Measurements from ENCODE around the gene NCF4.
A peak's percentile ranks its signal among the peaks of the same experiment; 100 is the strongest.

The NCF4 gene

DNA sequence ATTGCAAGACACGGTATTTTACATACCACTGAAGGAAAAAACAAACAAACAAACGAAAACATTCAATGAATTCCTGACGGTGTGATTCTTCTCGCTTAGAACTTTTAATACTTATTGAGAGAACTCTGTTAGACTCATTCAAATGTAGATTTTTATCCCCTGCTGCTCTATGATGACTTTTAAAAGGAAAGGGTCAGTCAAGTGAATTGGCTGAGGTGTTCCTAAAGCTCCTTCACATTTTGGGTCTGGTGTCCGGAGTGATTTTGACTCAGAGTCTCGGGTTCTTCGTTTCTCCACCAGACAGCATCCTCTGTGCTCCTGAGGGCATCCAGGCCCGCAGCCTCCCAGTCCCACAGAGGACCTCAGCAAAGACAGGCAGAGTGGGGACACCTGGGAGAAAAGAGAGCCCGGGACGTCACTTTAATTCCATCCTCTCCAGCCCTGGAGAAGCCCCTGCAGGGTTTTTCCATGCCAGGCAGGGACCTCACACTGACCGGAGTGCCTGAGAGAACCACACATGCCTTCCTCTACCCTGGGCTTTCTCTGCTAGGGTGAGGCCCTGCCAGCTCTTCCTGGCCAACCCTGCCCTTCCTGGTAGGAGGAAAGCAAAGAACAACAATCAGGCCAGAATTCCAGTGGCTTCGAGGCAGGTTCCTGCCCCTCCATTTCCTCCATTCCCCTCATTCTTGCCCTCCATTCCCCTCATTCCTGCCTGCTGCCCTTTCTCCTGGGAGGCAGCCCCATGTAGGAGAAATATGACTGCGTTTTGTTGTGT is 51.3 kb downstream of the NCF4 start:
- H3K27ac ChIP-seq: peak overlapping the region in 13 of 21 experiments; percentile 10 to 84 (median 26)
- H3K4me3 ChIP-seq: no peak overlapping the region

DNA sequence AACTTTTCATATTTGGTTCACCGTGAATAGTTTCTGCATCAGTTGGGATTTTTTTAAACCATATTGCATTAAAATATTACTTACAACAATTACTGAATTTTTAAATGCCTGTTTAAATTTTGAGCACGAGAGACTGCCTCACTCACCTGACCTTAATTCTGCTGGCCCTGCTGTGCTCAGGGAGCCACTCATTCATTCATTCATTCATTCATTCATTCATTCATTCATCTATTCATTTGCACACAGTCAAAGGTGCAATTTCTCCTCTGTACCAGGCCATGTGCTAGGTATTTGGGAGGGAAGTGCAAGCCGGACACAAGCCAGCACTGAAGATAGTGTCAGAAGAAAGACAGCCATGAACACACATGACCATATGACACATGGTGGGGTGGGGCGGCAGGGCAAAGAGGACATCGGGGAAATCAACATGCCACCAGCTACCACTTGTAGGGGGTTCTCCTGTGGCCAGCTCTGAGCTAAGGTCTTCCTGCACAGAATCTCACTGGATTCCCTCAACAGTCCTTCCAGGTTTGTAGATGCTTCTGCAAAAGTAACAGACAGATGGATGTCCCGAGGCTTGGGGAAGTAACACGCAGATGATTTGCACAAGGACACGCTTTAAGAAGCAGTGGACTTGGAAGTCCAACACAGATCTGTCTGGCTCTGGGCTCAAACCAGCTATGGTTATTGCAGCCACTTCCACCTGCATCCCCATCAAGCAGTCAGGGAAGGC is 52.1 kb downstream of the NCF4 start:
- peak overlapping the region in 17 of 21 experiments; percentile 15 to 89 (median 77) for H3K27ac ChIP-seq
- H3K4me3 ChIP-seq: peak overlapping the region in 4 of 7 experiments; percentile 19 to 40 (median 32)

DNA sequence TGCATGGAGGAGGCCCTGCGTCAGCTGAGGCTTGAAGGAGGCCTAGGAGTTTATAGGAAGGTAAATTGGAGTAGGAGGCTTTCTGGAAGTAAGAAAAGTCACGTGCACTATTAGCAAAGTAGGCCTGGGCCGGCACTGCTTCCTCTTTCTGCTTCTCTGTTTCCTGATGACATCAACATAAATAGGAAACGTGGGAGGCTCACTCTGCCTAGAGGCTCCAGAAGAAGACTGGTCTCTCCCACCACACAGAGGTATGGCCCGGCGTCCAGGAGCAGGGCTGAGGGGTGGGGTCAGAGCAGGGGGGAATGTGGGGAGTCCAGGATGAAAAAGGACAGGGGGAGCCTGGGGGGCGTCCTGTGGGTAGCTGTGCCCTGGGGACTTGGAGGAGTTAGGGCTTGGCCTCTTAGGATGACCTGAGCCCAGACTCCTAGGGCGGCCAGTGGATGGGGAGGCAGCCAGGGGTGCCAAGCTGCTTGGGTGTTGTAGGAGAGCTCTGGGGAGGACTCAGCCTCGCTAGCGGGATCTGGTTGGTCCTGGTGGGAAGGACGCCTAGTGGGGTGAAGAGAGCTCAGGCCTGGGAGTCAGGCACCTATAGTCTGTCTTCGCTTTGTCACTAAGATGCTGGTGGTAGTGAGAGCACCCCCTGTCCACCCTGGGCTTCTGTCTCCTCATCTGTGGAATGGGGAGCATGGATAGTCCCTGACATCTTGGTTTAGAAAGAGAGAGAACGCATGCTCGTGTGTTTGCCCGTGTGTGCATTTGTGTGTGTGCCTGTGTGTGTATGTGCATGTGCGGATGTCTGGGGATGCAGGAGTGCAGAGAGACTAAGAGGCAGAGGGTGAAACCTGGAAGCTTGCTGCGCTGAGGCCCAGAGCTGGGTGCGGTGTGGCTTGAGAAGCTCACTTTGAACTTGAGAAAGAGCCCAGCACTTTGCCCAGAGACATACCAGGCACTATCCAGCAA is 52.9 kb downstream of the NCF4 start, which contains the start of gene CSF2RB:
TSS of gene CSF2RB (plus strand) at position 202 of the 963 bp plus-strand sequence. CDS start 8,580 bp downstream, outside the sequence.
- H3K4me3 ChIP-seq: peak within 1 kb of the TSS; percentile 19 to 42 (median 38)
- peak within 1 kb of the TSS in 20 of 21 experiments; percentile 24 to 89 (median 77) for H3K27ac ChIP-seq

DNA sequence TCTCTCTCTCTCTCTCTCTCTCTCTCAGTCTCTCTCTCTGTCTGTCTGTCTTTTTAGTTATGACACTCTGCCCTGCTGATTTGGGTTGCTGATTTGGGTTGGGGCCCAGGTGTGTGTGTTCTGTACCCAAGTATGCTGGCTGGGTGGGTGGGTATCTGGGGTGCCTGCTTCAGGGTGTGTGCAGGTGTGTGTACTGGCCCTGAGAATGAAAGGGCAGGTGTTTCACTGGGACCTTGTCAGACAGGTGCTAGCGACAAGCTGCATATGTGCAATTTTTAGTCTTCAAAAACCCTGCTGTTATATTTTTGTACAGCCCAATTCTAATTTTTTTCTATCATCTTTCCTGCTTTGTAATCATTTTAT is 53.6 kb downstream of the NCF4 start:
- H3K4me3 ChIP-seq: peak overlapping the region; percentile 19 to 42 (median 38)
- H3K27ac ChIP-seq: peak overlapping the region in 17 of 21 experiments; percentile 65 to 89 (median 78)

DNA sequence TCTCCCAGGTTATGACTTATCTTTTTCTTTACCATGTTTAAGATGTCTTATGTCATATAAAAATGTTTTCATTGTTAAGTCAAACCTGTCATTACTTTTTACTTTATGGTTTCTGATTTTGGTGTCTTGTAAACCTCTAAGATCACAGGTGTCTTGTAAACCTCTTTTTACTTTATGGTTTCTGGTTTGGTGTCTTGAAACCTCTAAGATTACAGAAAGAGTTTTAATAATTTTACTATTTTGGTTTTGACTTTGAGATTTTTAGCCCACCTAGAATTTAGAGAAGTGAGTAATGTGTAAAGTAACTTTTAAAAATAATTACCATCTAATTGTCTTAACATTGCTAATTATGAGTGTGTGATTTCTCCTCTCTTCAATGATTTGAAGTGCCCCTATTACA is 55.2 kb downstream of the NCF4 start:
- no peak overlapping the region for H3K27ac ChIP-seq
- no peak overlapping the region for H3K4me3 ChIP-seq

DNA sequence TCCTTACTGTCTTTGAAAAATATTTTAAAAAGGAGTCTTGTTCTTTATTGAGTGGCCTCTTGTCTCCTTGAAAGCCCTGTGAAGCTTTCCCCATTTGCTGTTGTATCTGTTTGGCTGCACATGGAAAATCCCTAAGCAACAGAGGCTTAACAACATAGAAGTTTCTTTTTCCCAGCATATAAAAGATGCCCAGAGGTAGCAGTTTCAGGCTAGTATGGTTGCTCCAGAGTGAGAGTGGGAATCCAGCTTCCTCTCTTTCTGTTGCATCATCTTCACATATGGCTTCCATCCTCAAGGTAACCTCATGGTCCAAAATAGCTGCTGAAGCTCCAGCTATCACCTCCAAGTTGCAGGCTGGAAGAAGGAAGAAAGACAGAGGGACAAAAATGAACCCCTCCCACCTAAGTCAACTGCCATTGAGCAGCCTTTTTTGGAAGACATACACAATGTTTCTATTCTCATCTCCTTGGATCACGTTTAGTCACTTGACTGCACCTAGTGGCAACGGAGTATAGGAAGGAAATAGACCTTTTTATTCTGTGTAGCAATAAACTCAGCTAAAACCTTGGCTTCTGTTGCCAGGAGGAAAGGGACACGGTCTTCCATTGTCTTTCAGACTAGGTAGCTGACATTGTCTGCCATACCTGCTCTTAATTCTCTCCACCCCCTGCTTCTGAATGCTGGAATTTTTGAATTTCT is 57.9 kb downstream of the NCF4 start:
- H3K4me3 ChIP-seq: no peak overlapping the region
- H3K27ac ChIP-seq: peak overlapping the region in 1 of 21 experiments; percentile 3

- Histone ChIP-seq H3K27ac (peak overlapping the region in 10 of 21 experiments; percentile 0 to 60 (median 32)), H3K4me3 (no peak overlapping the region)
Observed at GRCh38 chr22:36921309-36922104, 60.7 kb downstream of the NCF4 start.

- H3K27ac ChIP-seq: peak overlapping the region in 10 of 21 experiments; percentile 0 to 60 (median 32)
- no peak overlapping the region for H3K4me3 ChIP-seq
Observed at GRCh38 chr22:36922105-36922608, 61.4 kb downstream of the NCF4 start.

DNA sequence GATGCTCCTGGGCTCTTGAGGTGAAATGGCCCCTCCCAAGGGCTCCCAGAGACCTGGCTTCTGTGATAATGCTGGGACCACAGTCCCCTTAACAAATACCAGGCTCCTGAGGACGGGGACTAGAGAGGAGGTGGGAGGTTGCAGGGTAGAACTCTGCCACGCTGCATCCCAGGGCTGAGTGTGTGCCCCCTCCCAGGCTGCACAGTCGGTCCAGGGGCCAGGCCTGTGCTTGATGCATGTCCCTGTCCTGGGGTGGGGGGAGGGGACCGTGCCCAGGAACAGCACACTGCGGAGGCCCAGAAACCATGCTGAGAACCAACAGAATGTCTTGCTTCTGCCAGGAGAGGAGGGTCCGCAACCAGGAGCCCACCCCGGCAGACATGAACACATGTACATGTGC is 61.9 kb downstream of the NCF4 start:
- Histone ChIP-seq H3K4me3 (no peak overlapping the region), H3K27ac (peak overlapping the region in 1 of 21 experiments; percentile 60)

- H3K27ac ChIP-seq: no peak overlapping the region
- H3K4me3 ChIP-seq: no peak overlapping the region
Observed at GRCh38 chr22:36923131-36923788, 62.5 kb downstream of the NCF4 start.

- Histone ChIP-seq H3K4me3 (no peak overlapping the region), H3K27ac (no peak overlapping the region)
Observed at GRCh38 chr22:36924151-36924698, 63.4 kb downstream of the NCF4 start.

DNA sequence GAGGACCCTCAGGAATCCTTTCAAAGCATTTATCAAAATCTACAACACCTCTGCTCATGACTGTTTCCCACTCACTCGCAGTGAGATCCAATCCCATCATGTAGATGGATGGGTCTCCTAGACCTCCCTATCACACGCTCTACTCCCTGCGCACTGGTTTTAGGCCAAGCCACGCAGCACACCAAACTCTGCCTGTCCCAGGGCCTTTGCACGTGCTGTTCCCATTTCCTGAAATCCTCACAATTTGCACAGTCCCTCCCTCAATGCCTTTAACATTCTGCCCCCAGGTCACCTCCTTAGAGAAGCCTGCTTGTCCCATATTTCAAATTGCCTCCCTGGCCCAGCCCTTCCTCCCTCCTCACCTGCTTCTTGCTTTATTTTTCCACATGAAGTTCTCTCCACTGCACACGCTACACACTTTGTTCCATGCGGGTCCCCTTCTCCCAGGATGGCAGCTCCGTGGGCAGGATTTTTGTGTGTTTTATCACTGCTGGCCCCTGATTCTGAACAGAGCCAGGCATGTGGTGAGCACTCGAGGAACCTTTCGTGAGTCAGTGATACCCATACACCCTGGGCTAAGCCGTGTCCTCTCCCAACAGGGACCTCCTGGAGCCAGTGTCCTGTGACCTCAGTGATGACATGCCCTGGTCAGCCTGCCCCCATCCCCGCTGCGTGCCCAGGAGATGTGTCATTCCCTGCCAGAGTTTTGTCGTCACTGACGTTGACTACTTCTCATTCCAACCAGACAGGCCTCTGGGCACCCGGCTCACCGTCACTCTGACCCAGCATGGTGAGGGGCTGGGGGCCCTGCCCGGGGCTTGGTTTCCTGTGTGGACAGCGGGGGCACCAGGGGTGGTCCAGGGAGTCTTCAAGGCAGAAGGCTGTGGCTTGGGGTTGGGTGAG is 64.8 kb downstream of the NCF4 start:
- H3K27ac ChIP-seq: no peak overlapping the region

GRCh38 chr22:36926309-36926708 is 65.5 kb downstream of the NCF4 start:
- no peak overlapping the region for H3K4me3 ChIP-seq
- H3K27ac ChIP-seq: no peak overlapping the region

More for the DNA sequence above, 64.8 kb downstream of the NCF4 start:
- H3K4me3 ChIP-seq: no peak overlapping the region

- no peak overlapping the region for H3K4me3 ChIP-seq
- no peak overlapping the region for H3K27ac ChIP-seq
Observed at GRCh38 chr22:36926721-36927435, 66.1 kb downstream of the NCF4 start.

Data from skin epidermis (tissue), 12 donors.